ENCODE results near the gene DOK5. TPM values are rescaled to one million over a fixed set of nuclear protein-coding genes. Genes with fewer than 3 reads are reported as not detected.

DOK5 gene
- total and polyA plus RNA-seq, 12 donors = 0.51 to 21.1 (median 9.1) TPM

GRCh38 chr20:54619682-54620081, 144.3 kb downstream of the DOK5 start:
- DNase-seq (no peak), ATAC-seq (no peak)
- Histone ChIP-seq H3K4me1 (peaks cover 0 to 17% (median 4%) of the 10 kb centered on the region in 9 donors), H3K27ac (peak overlapping the region in 5 of 10 donors; percentile 12 to 68 (median 60)), H3K4me3 (peak overlapping the region in 5 of 10 donors; percentile 19 to 31 (median 22)), H3K36me3 (peaks cover 0 to 6% (median 0%) of the 10 kb centered on the region in 9 donors), H3K9me3 (no peaks in the 10 kb centered on the region), H3K27me3 (no peaks in the 10 kb centered on the region)
- intact Hi-C loops (cut with DNase I) = loop anchor here in 3 of 10 donors (10.0 kb wide), 2 partner anchors 135 to 145 kb away; partner anchors contain the start of gene DOK5 (in 2 of the 3)
- WGBS, 2 donors = 89 to 91% methylated on average over 3 of the region's 3 CpGs
- TF ChIP-seq, protein P1, sequence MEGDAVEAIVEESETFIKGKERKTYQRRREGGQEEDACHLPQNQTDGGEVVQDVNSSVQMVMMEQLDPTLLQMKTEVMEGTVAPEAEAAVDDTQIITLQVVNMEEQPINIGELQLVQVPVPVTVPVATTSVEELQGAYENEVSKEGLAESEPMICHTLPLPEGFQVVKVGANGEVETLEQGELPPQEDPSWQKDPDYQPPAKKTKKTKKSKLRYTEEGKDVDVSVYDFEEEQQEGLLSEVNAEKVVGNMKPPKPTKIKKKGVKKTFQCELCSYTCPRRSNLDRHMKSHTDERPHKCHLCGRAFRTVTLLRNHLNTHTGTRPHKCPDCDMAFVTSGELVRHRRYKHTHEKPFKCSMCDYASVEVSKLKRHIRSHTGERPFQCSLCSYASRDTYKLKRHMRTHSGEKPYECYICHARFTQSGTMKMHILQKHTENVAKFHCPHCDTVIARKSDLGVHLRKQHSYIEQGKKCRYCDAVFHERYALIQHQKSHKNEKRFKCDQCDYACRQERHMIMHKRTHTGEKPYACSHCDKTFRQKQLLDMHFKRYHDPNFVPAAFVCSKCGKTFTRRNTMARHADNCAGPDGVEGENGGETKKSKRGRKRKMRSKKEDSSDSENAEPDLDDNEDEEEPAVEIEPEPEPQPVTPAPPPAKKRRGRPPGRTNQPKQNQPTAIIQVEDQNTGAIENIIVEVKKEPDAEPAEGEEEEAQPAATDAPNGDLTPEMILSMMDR (IDR thresholded peaks at IDR 0.05) = no peak

DNA sequence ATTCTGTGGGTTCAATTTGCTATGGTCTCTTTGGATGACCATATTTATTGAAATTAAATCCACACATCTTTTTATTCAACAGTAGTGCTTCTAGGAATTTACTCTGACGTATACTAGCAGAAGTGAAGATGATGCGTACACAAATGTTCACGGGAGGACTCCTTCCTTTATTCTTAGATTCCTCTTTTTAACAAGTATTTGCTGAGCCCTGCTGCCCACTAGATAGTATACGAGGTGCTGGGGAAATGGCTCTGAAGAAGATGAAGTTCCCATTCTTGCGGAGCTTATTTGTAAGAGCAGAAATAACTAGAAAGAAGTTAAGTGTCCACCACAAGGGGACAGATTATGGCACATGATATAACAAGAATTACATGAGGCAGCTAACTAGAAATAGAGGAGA, 145.2 kb downstream of the DOK5 start:
- intact Hi-C loops (cut with DNase I) = loop anchor here in 3 of 10 donors (10.0 kb wide), 2 partner anchors 136 to 146 kb away; partner anchors contain the start of gene DOK5 (in 2 of the 3)

DNA sequence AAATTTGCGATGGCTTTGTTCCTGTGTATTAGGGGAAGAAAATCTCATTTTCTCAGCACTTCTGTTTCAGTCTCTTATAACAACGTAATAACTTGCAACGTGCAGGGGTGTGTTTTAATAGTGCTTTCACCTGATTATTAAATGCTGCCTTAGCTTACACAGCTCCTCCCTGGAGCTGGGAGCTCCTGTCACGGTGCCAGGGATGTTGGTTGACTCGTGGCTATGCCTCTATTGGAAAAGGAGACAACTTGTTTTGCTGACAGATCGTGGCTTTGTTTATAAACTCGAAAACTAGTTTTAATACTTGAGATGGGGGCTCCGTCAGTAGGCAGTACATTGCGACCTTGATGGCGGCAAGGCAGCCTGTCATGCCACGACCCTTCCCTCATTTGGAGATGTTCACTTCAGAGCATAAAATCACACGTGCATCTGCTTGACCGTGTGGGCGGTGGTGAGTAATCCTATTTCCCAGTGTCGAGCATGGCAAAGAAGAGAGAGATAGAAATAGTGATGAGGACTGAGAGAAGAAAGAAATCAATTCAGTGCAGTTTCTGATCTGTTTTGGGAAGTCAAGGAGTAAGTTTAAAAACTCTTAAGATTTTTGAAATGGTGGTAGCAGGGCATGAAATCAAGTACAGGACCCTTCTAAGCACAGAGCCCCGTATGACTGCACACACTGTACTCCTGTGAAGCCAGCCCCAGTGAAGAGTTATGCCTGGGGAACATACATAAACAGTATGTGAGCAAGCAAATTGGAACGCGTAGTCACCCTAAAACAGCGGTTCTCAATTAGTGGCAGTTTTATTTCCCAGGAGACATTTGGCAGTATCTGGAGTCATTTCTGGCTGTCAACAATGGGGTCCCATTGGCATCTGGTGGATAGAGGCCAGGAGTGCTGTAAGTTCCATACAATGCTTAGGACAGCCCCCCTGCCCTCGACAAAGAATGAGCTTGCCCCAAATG, 147.2 kb downstream of the DOK5 start:
- H3K4me1 ChIP-seq = peaks cover 0 to 17% (median 4%) of the 10 kb centered on the region in 9 donors
- TF ChIP-seq, protein P1 (IDR thresholded peaks at IDR 0.05) = no peak
- H3K27ac ChIP-seq = no peak overlapping the region
- no peaks in the 10 kb centered on the region for H3K9me3 ChIP-seq
- ATAC-seq (no peak), DNase-seq (no peak)
- 72 to 75% methylated on average over 20 of the region's 20 CpGs for WGBS, 2 donors
- no peak overlapping the region for H3K4me3 ChIP-seq
- H3K36me3 ChIP-seq = no peaks in the 10 kb centered on the region
- H3K27me3 ChIP-seq = no peaks in the 10 kb centered on the region
- intact Hi-C loops (cut with DNase I) = loop anchor here in 3 of 10 donors (10.0 kb wide), 2 partner anchors 138 to 148 kb away; partner anchors contain the start of gene DOK5 (in 2 of the 3)

More for the DNA sequence above, 145.2 kb downstream of the DOK5 start:
- Histone ChIP-seq H3K4me1 (peaks cover 0 to 17% (median 4%) of the 10 kb centered on the region in 9 donors), H3K36me3 (peaks cover 0 to 6% (median 0%) of the 10 kb centered on the region in 9 donors), H3K4me3 (no peak overlapping the region), H3K27me3 (no peaks in the 10 kb centered on the region), H3K9me3 (no peaks in the 10 kb centered on the region), H3K27ac (no peak overlapping the region)
- WGBS, 2 donors = 90 to 91% methylated on average over 5 of the region's 5 CpGs
- no peak for DNase-seq
- no peak for ATAC-seq
- TF ChIP-seq, protein P1 (IDR thresholded peaks at IDR 0.05) = no peak

DNA sequence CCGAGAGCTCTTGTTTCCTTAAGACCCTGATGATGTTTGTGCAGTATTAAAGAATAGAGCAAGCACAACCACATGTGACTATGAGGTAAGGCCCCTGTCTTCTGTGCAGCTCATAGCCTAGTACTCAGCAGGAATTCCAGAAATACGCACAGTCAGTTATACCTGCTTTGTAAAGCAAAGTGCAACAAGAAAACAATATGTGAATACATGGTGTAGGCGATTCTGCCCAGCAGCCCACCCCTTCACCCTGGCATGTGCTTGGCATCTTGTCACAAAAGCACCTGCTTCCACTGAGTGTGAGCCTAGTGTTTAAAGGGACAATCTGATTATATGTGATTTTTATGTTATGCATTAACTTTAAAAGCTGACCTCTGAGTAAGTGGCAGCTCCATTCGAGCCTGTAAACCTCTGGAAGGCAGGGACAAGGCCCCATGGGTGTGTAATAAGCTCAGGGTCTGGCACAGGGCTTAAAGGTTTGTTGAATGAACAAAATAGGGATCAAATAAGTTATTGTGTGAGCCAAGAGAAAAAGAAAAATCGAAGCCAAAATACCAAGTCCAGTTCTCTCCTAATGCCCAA, 148.7 kb downstream of the DOK5 start:
- Histone ChIP-seq H3K36me3 (no peaks in the 10 kb centered on the region), H3K27me3 (no peaks in the 10 kb centered on the region), H3K9me3 (no peaks in the 10 kb centered on the region), H3K27ac (peak overlapping the region in 6 of 10 donors; percentile 3 to 53 (median 17)), H3K4me1 (peaks cover 0 to 16% (median 4%) of the 10 kb centered on the region in 9 donors), H3K4me3 (no peak overlapping the region)
- ATAC-seq (no peak), DNase-seq (no peak)
- TF ChIP-seq, protein P1 (IDR thresholded peaks at IDR 0.05) = no peak
- intact Hi-C loops (cut with DNase I) = loop anchor here in 3 of 10 donors (10.0 kb wide), 2 partner anchors 139 to 149 kb away; partner anchors contain the start of gene DOK5 (in 2 of the 3)
- WGBS, 2 donors = 70 to 71% methylated on average over 5 of the region's 5 CpGs
